Measurements from ENCODE around the gene SIGMAR1. TPM values are rescaled to one million over a fixed set of nuclear protein-coding genes. Genes with fewer than 3 reads are reported as not detected.

Gene SIGMAR1
- total RNA-seq, 2 experiments from 2014 or later, result 11.7 to 12.1 TPM

DNA sequence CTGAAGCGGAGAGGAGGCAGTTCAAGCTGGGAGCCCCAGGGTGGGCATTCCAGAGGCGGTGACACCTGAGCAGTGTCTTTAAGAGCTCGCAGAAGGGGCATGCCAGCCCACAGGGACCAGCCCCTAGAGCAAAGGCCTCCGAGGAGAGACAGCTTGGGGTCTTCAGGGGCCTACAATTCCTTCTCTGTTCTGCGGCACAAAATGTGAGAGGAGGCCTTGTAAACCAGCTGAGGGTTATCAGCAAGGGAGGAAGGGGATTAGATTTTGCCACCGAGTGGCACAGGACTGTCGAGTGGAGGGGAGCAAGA is 505 bp upstream of the SIGMAR1 start:
- Mint-ChIP-seq H3K4me3 (peak overlapping the region; percentile 89), H3K4me1 (ENCODE audit: low read depth) (peaks cover 42% of the 10 kb centered on the region), H3K27me3 (no peaks in the 10 kb centered on the region), H3K9me3 (no peaks in the 10 kb centered on the region), H3K36me3 (ENCODE audit: low read depth) (peaks cover 14% of the 10 kb centered on the region), H3K27ac (peak overlapping the region; percentile 89)
- TF ChIP-seq, protein P1, sequence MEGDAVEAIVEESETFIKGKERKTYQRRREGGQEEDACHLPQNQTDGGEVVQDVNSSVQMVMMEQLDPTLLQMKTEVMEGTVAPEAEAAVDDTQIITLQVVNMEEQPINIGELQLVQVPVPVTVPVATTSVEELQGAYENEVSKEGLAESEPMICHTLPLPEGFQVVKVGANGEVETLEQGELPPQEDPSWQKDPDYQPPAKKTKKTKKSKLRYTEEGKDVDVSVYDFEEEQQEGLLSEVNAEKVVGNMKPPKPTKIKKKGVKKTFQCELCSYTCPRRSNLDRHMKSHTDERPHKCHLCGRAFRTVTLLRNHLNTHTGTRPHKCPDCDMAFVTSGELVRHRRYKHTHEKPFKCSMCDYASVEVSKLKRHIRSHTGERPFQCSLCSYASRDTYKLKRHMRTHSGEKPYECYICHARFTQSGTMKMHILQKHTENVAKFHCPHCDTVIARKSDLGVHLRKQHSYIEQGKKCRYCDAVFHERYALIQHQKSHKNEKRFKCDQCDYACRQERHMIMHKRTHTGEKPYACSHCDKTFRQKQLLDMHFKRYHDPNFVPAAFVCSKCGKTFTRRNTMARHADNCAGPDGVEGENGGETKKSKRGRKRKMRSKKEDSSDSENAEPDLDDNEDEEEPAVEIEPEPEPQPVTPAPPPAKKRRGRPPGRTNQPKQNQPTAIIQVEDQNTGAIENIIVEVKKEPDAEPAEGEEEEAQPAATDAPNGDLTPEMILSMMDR (IDR thresholded peaks at IDR 0.05), result no peak
- Histone ChIP-seq H3K27me3 (ENCODE audit: control insufficient read depth in 1 of 2, insufficient read depth in 2 of 2, low read length in 2 of 2) (no peaks in the 10 kb centered on the region), H3K9me3 (ENCODE audit: control insufficient read depth in 1 of 2, insufficient read depth in 1 of 2, low read length in 2 of 2) (no peaks in the 10 kb centered on the region), H3K4me1 (ENCODE audit: insufficient read depth, low read length) (peaks cover 41% of the 10 kb centered on the region), H3K4me3 (ENCODE audit: low read length) (peak overlapping the region; percentile 86), H3K36me3 (ENCODE audit: insufficient read depth, low read length) (peaks cover 14% of the 10 kb centered on the region), H3K27ac (ENCODE audit: low read depth in 1 of 2, low read length in 2 of 2) (peak overlapping the region; percentile 72 to 84)
- intact Hi-C loops (cut with DNase I, micrococcal nuclease), result loop anchor here (2.0 to 10.0 kb wide), 4 partner anchors 25 to 583 kb away; partner anchors contain the start of genes CCL27 (in 1 of the 2), FANCG (in 1 of the 2) and VCP (in 1 of the 2)
- no peak for DNase-seq
- ATAC-seq (ENCODE audit: poor library complexity), result no peak
- ChIA-PET POLR2A (interaction anchor here (0.6 to 5.0 kb wide), 19 partner anchors 9 to 1348 kb away, joined by 3 to 84 read pairs (median 5); partner anchors contain the start of genes ARID3C, CCL27, DCTN3 and DNAI1), CTCF (interaction anchor here (0.6 to 3.9 kb wide), 5 partner anchors 9 to 64 kb away, joined by 3 to 29 read pairs (median 15); partner anchors contain the start of gene GALT)

DNA sequence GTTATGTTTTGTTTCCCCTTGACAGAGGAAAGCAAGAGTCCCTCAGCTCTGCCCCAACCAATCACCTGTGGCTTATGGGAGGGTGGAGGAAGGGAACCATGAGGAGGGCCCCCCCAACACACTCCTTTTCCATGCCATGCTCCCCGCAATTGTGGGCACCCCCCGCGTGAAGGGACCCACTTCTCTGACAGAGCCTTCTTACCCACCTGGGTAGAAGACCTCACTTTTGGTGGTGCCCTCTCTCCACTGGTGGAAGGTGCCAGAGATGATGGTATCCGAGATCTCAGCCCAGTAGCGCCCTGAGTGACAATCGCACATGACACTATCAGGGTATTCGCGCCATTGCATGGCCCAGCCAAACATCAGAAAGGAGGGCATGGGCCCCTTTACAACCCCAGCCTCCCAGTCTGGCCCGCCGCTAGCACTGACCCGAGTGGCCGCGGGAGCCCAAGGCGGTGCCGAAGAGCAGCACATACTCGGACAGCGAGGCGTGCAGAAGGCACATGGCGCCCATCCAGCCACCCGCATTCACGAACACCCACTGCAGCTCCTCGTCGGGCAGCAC is 714 bp downstream of the SIGMAR1 start:
- H3K27ac Mint-ChIP-seq, result peak overlapping the region; percentile 89
- DNase-seq (no peak), ATAC-seq (ENCODE audit: poor library complexity) (no peak)
- CTCF ChIA-PET, result interaction anchor here (0.8 to 3.9 kb wide), 6 partner anchors 10 to 261 kb away, joined by 3 to 29 read pairs (median 10); partner anchors contain the start of gene GALT
- Histone ChIP-seq H3K9me3 (ENCODE audit: control insufficient read depth in 1 of 2, insufficient read depth in 1 of 2, low read length in 2 of 2) (no peaks in the 10 kb centered on the region), H3K4me3 (ENCODE audit: low read length) (peak overlapping the region; percentile 86), H3K27ac (ENCODE audit: low read depth in 1 of 2, low read length in 2 of 2) (peak overlapping the region; percentile 55 to 72), H3K36me3 (ENCODE audit: insufficient read depth, low read length) (peaks cover 14% of the 10 kb centered on the region), H3K4me1 (ENCODE audit: insufficient read depth, low read length) (peaks cover 41% of the 10 kb centered on the region), H3K27me3 (ENCODE audit: control insufficient read depth in 1 of 2, insufficient read depth in 2 of 2, low read length in 2 of 2) (no peaks in the 10 kb centered on the region)
- POLR2A ChIA-PET, result interaction anchor here (0.7 to 5.0 kb wide), 18 partner anchors 8 to 260 kb away, joined by 3 to 84 read pairs (median 6); partner anchors contain the start of genes ARID3C, CCL27, DCTN3 and DNAI1
- no peaks in the 10 kb centered on the region for H3K27me3 Mint-ChIP-seq
- intact Hi-C loops (cut with DNase I, micrococcal nuclease), result loop anchor here (5.0 to 10.0 kb wide), 3 partner anchors 135 to 582 kb away; partner anchors contain the start of genes FANCG (in 1 of the 2) and VCP (in 1 of the 2)
- H3K36me3 Mint-ChIP-seq (ENCODE audit: low read depth), result peaks cover 14% of the 10 kb centered on the region
- TF ChIP-seq, protein P1 (IDR thresholded peaks at IDR 0.05), result no peak
- H3K9me3 Mint-ChIP-seq, result no peaks in the 10 kb centered on the region
- peaks cover 46% of the 10 kb centered on the region for H3K4me1 Mint-ChIP-seq (ENCODE audit: low read depth)
- H3K4me3 Mint-ChIP-seq, result peak overlapping the region; percentile 89

DNA sequence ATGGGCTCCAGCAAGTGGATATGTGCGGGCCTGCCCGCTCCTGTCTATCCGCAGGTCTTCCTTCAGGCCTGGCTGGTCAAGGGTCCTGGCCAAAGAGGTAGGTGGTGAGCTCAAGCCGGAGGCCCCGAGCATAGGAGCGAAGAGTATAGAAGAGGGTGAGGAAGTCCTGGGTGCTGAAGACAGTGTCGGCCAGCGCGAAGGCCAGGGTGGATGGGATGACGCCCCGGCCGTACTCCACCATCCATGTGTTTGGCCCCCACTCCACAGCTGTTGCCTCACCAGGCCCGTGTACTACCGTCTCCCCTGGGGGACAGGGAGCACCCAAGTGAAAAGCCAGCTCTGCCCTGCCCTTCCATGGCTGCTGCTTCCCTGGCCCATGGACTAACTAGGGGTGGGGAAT is 2.0 kb downstream of the SIGMAR1 start:
- no peak overlapping the region for H3K4me3 ChIP-seq (ENCODE audit: low read length)
- ChIA-PET POLR2A (interaction anchor here (4.1 to 5.0 kb wide), 2 partner anchors 12 to 15 kb away, joined by 46 to 84 read pairs; partner anchors contain the start of genes DCTN3 and GALT), CTCF (interaction anchor here (0.7 to 3.9 kb wide), 6 partner anchors 10 to 67 kb away, joined by 3 to 41 read pairs (median 18); partner anchors contain the start of genes GALT and RPP25L)
- TF ChIP-seq, protein P1 (IDR thresholded peaks at IDR 0.05), result no peak
- ATAC-seq (ENCODE audit: poor library complexity) (no peak), DNase-seq (no peak)
- peaks cover 0 to under 1% of the 10 kb centered on the region in 2 experiments for H3K27me3 ChIP-seq (ENCODE audit: control insufficient read depth in 1 of 2, insufficient read depth in 2 of 2, low read length in 2 of 2)
- Mint-ChIP-seq H3K36me3 (ENCODE audit: low read depth) (peaks cover 14% of the 10 kb centered on the region), H3K9me3 (no peaks in the 10 kb centered on the region), H3K27ac (no peak overlapping the region), H3K4me3 (peak overlapping the region; percentile 75), H3K27me3 (peaks cover 2% of the 10 kb centered on the region), H3K4me1 (ENCODE audit: low read depth) (peaks cover 46% of the 10 kb centered on the region)
- no peak overlapping the region for H3K27ac ChIP-seq (ENCODE audit: low read depth in 1 of 2, low read length in 2 of 2)
- no peaks in the 10 kb centered on the region for H3K9me3 ChIP-seq (ENCODE audit: control insufficient read depth in 1 of 2, insufficient read depth in 1 of 2, low read length in 2 of 2)
- H3K4me1 ChIP-seq (ENCODE audit: insufficient read depth, low read length), result peaks cover 41% of the 10 kb centered on the region
- peaks cover 14% of the 10 kb centered on the region for H3K36me3 ChIP-seq (ENCODE audit: insufficient read depth, low read length)
- intact Hi-C loops (cut with DNase I, micrococcal nuclease), result loop anchor here (5.0 to 10.0 kb wide), 3 partner anchors 133 to 581 kb away; partner anchors contain the start of genes FANCG (in 1 of the 2) and VCP (in 1 of the 2)

All from CD4-positive, alpha-beta T cell (primary cell).